H9 (cell line): ENCODE measurements around the gene ADGRF5. TPM values are rescaled to one million over a fixed set of nuclear protein-coding genes. Genes with fewer than 3 reads are reported as not detected.

Experiments used
- DNase-seq: peaks from one replicate; pipeline ENCODE4 v3.0.0-alpha.2; 2017
- H2AFZ ChIP-seq: one replicate; pipeline ENCODE4 v1.6.1; 2013; ENCODE audit warnings: mild to moderate bottlenecking, low read length, control low read depth, moderate library complexity
- H2AK5ac ChIP-seq: 2 replicates; pipeline ENCODE4 v1.6.1; 2013; ENCODE audit warnings: low read length, control low read depth, mixed read lengths; ENCODE audit not compliant: insufficient read length
- H2BK120ac ChIP-seq: one replicate; pipeline ENCODE4 v1.6.1; 2013; ENCODE audit warnings: low read depth, mild to moderate bottlenecking, low read length, control low read depth, inconsistent platforms; ENCODE audit not compliant: poor library complexity, severe bottlenecking
- H2BK12ac ChIP-seq: 2 replicates; pipeline ENCODE4 v1.6.1; 2013; ENCODE audit warnings: low read length, control low read depth, mixed read lengths, low read depth; ENCODE audit not compliant: insufficient read length
- H2BK15ac ChIP-seq: 2 replicates; pipeline ENCODE4 v1.6.1; 2013; ENCODE audit warnings: low read depth, low read length, control low read depth
- H2BK20ac ChIP-seq: one replicate; pipeline ENCODE4 v1.6.1; 2013; ENCODE audit warnings: low read depth, mild to moderate bottlenecking, low read length, control low read depth, inconsistent platforms; ENCODE audit not compliant: poor library complexity, severe bottlenecking
- H2BK5ac ChIP-seq: 2 replicates; pipeline ENCODE4 v1.6.1; 2013; ENCODE audit warnings: low read length, control low read depth, mixed read lengths; ENCODE audit not compliant: insufficient read length
- H3K14ac ChIP-seq: 2 replicates; pipeline ENCODE4 v1.6.1; 2013; ENCODE audit warnings: low read length, control low read depth; ENCODE audit not compliant: insufficient read depth
- H3K18ac ChIP-seq: 2 replicates; pipeline ENCODE4 v1.6.1; 2013; ENCODE audit warnings: low read depth, mild to moderate bottlenecking, mixed read lengths, low read length, control low read depth; ENCODE audit not compliant: insufficient read length
- H3K23ac ChIP-seq: 2 replicates; pipeline ENCODE4 v1.6.1; 2013; ENCODE audit warnings: low read length, control low read depth, mixed read lengths, low read depth; ENCODE audit not compliant: insufficient read length
- H3K23me2 ChIP-seq: 2 replicates; pipeline ENCODE4 v1.6.1; 2013; ENCODE audit warnings: low read depth, mild to moderate bottlenecking, mixed read lengths, low read length, control low read depth; ENCODE audit not compliant: insufficient read length, poor library complexity, severe bottlenecking
- H3K27ac ChIP-seq: 2 replicates; pipeline ENCODE4 v1.5.1; 2013; ENCODE audit warnings: low read length, control low read depth, mixed read lengths, low read depth; ENCODE audit not compliant: insufficient read length
- H3K27me3 ChIP-seq: 2 replicates; pipeline ENCODE4 v1.6.1; 2013; ENCODE audit warnings: low read length, control low read depth, inconsistent platforms; ENCODE audit not compliant: insufficient read depth
- H3K4ac ChIP-seq: 2 replicates; pipeline ENCODE4 v1.6.1; 2013; ENCODE audit warnings: low read depth, mild to moderate bottlenecking, control low read depth, inconsistent platforms, low read length, moderate library complexity
- H3K4me1 ChIP-seq: 2 replicates; pipeline ENCODE4 v1.6.1; 2013; ENCODE audit warnings: low read length, control low read depth, inconsistent platforms; ENCODE audit not compliant: insufficient read depth
- H3K4me2 ChIP-seq: 2 replicates; pipeline ENCODE4 v1.6.1; 2013; ENCODE audit warnings: low read length, control low read depth, mixed read lengths; ENCODE audit not compliant: insufficient read length, insufficient read depth
- H3K56ac ChIP-seq: 2 replicates; pipeline ENCODE4 v1.6.1; 2013; ENCODE audit warnings: low read depth, mild to moderate bottlenecking, mixed read lengths, low read length, control low read depth; ENCODE audit not compliant: insufficient read length
- H3K79me1 ChIP-seq: 2 replicates; pipeline ENCODE4 v1.6.1; 2013; ENCODE audit warnings: low read depth, mild to moderate bottlenecking, moderate library complexity, low read length, control low read depth, inconsistent platforms; ENCODE audit not compliant: insufficient read depth, poor library complexity, severe bottlenecking
- H3K79me2 ChIP-seq: 2 replicates; pipeline ENCODE4 v1.6.1; 2013; ENCODE audit warnings: low read length, control low read depth, inconsistent platforms; ENCODE audit not compliant: insufficient read depth
- H3K9ac ChIP-seq: 2 replicates; pipeline ENCODE4 v1.6.1; 2013; ENCODE audit warnings: low read length, control low read depth, mixed read lengths; ENCODE audit not compliant: insufficient read length; ENCODE audit errors: extremely low read depth
- H3K9me3 ChIP-seq: one replicate; pipeline ENCODE4 v1.6.1; 2013; ENCODE audit warnings: low read depth, low read length, inconsistent platforms; ENCODE audit not compliant: control insufficient read depth
- H3T11ph ChIP-seq: one replicate; pipeline ENCODE4 v1.6.1; 2013; ENCODE audit warnings: mild to moderate bottlenecking, low read length, control low read depth, inconsistent platforms
- H4K20me1 ChIP-seq: one replicate; pipeline ENCODE4 v1.6.1; 2013; ENCODE audit not compliant: control insufficient read depth, insufficient read length, insufficient read depth
- H4K5ac ChIP-seq: 2 replicates; pipeline ENCODE4 v1.6.1; 2013; ENCODE audit warnings: low read depth, mild to moderate bottlenecking, mixed read lengths, low read length, control low read depth; ENCODE audit not compliant: insufficient read length
- H4K8ac ChIP-seq: replicated peaks from 2 replicates; pipeline ENCODE4 v1.6.1; 2013; ENCODE audit warnings: low read length, control low read depth, mixed read lengths, low read depth; ENCODE audit not compliant: insufficient read length
- H4K91ac ChIP-seq: 2 replicates; pipeline ENCODE4 v1.6.1; 2013; ENCODE audit warnings: low read depth, mild to moderate bottlenecking, moderate library complexity, mixed read lengths, low read length, control low read depth; ENCODE audit not compliant: insufficient read length
- H3K27ac Mint-ChIP-seq, 3 experiments: 2 replicates in 2 of 3; 3 replicates in 1 of 3; pipeline ENCODE4 v1.8.0; 2020 to 2021; ENCODE audit warnings: mixed read lengths in 3 of 3, mild to moderate bottlenecking in 1 of 3, moderate library complexity in 1 of 3
- H3K27me3 Mint-ChIP-seq: 2 replicates; pipeline ENCODE4 v1.8.0; 2021; ENCODE audit warnings: low read depth, mild to moderate bottlenecking, moderate library complexity, mixed read lengths
- H3K36me3 Mint-ChIP-seq, 3 experiments: 2 replicates in 2 of 3; 3 replicates in 1 of 3; pipeline ENCODE4 v1.8.0; 2020 to 2021; ENCODE audit warnings: low read depth in 3 of 3, mixed read lengths in 3 of 3; ENCODE audit not compliant: insufficient read depth in 1 of 3
- H3K4me1 Mint-ChIP-seq, 2 experiments: 2 replicates each; pipeline ENCODE4 v1.8.0; 2020; ENCODE audit warnings: mixed read lengths in 2 of 2
- H3K4me3 Mint-ChIP-seq, 2 experiments: 2 replicates in 1 of 2; 3 replicates in 1 of 2; pipeline ENCODE4 v1.8.0; 2020 to 2021; ENCODE audit warnings: mild to moderate bottlenecking in 2 of 2, mixed read lengths in 2 of 2, moderate library complexity in 1 of 2
- H3K9me3 Mint-ChIP-seq, 2 experiments: 2 replicates in 1 of 2; 3 replicates in 1 of 2; pipeline ENCODE4 v1.8.0; 2020; ENCODE audit warnings: mild to moderate bottlenecking in 2 of 2, mixed read lengths in 2 of 2, moderate library complexity in 1 of 2
- CTCF ChIP-seq: fragments of 200-600 bp; sonication (generic); conservative IDR thresholded peaks from 3 replicates; pipeline ENCODE4 v1.8.0; 2021; ENCODE audit warnings: antibody characterized with exemption, mild to moderate bottlenecking
- WGBS: extraction: QIAGEN DNeasy Blood & Tissue Kit; methylation state at CpG from one replicate; pipeline ENCODE4 v1.1.7; 2013; ENCODE audit warnings: missing lambda C conversion rate, low lambda C conversion rate, mixed read lengths; ENCODE audit not compliant: insufficient read length; ENCODE audit errors: extremely low coverage; 5-methylcytosine and 5-hydroxymethylcytosine counted together
- total RNA-seq: library from RNA; stranded (reverse); gene quantifications from 2 replicates; pipeline ENCODE4 v1.2.1, GENCODE V29; 2021

The ADGRF5 gene
- total RNA-seq, 1 experiment from 2014 or later: not detected

DNA sequence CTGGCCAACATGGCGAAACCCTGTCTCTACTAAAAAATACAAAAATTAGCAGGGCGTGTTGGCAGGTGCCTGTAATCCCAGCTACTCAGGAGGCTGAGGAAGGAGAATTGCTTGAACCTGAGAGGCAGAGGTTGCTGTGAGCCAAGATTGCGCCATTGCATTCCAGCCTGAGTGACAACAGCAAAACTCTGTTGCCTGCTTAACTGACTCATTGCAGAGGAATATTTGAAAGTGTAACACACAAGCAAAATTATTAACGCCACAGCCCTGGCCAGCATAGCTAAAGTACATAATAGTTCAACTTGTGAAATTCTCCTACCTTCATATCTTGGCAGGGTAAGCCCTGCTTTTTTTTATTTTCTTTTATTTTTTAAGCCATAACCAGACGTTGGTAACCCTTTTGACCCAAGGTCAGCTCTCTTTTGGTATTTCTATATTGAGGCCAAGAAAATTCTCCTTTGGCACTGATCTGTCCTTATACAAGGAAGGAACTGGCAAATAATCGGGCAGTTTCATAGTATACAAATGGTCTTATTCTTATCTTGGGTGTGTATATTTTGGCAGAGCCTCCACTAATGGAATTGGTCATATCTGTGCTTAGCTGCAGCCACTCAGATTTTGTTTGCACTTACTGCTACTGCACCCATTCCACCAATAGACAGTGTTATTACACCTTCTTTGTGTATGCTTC, 4.0 kb upstream of the ADGRF5 start:
- H2BK120ac ChIP-seq: no peak overlapping the region
- no peak overlapping the region for H3K14ac ChIP-seq
- H2AFZ ChIP-seq: no peak overlapping the region
- no peak overlapping the region for H3K56ac ChIP-seq
- H3K23ac ChIP-seq: no peak overlapping the region
- no peak overlapping the region for H2BK15ac ChIP-seq
- Mint-ChIP-seq H3K4me1 (peaks cover 5 to 6% of the 10 kb centered on the region in 2 experiments; a peak in 3 of 4 replicates), H3K36me3 (no peaks in the 10 kb centered on the region), H3K27ac (no peak overlapping the region), H3K4me3 (no peak overlapping the region), H3K27me3 (no peaks in the 10 kb centered on the region), H3K9me3 (no peaks in the 10 kb centered on the region; a peak in 1 of 5 replicates)
- H3K4ac ChIP-seq: no peak overlapping the region
- no peak overlapping the region for H4K5ac ChIP-seq
- H3K4me2 ChIP-seq: no peak overlapping the region
- H3K79me1 ChIP-seq: no peaks in the 10 kb centered on the region
- H2BK20ac ChIP-seq: no peak overlapping the region
- H4K8ac ChIP-seq: no peak overlapping the region
- DNase-seq: no peak
- no peaks in the 10 kb centered on the region for H3K23me2 ChIP-seq
- no peak overlapping the region for H2BK5ac ChIP-seq
- H3T11ph ChIP-seq: no peak overlapping the region
- H2BK12ac ChIP-seq: no peak overlapping the region
- no peaks in the 10 kb centered on the region for H3K27me3 ChIP-seq
- no peaks in the 10 kb centered on the region for H4K20me1 ChIP-seq
- no peak overlapping the region for H2AK5ac ChIP-seq
- WGBS: no CpG with 5 or more reads among the region's 6 CpGs
- no peak overlapping the region for H3K27ac ChIP-seq
- no peaks in the 10 kb centered on the region for H3K9me3 ChIP-seq
- no peak for TF ChIP-seq CTCF
- H3K79me2 ChIP-seq: no peaks in the 10 kb centered on the region
- H3K4me1 ChIP-seq: no peaks in the 10 kb centered on the region
- H3K9ac ChIP-seq: no peak overlapping the region
- H4K91ac ChIP-seq: no peak overlapping the region
- H3K18ac ChIP-seq: no peak overlapping the region
